Choroid plexus epithelial cell (primary cell): Measurements from ENCODE around the gene CELSR2.
A peak's percentile ranks its signal among the peaks of the same experiment; 100 is the strongest.

Source experiments
- DNase-seq: peaks from one replicate; pipeline ENCODE4 v3.0.0-alpha.2; 2010; ENCODE audit warnings: low read depth
- H3K4me3 ChIP-seq: 2 replicates; pipeline ENCODE4 v1.5.1; 2011; ENCODE audit warnings: low read depth, mild to moderate bottlenecking, control low read depth, low read length, moderate library complexity
- CTCF ChIP-seq: conservative IDR thresholded peaks from 2 replicates; pipeline ENCODE4 v1.5.1; 2011; ENCODE audit warnings: low read depth, mild to moderate bottlenecking, control low read depth, inconsistent platforms, low read length, moderate library complexity

Gene CELSR2

GRCh38 chr1:109240158-109241152 is 8.9 kb upstream of the CELSR2 start:
- no peak for TF ChIP-seq CTCF
- no peak overlapping the region for H3K4me3 ChIP-seq
- DNase-seq, result peak; percentile 79

GRCh38 chr1:109241344-109241743 is 8.0 kb upstream of the CELSR2 start:
- DNase-seq, result peak; percentile 13
- no peak overlapping the region for H3K4me3 ChIP-seq
- TF ChIP-seq CTCF, result no peak

- no peak for DNase-seq
- no peak for TF ChIP-seq CTCF
- no peak overlapping the region for H3K4me3 ChIP-seq
Measured at GRCh38 chr1:109241841-109242345, 7.4 kb upstream of the CELSR2 start.

- TF ChIP-seq CTCF, result no peak
- DNase-seq, result no peak
- no peak overlapping the region for H3K4me3 ChIP-seq
Measured at GRCh38 chr1:109242387-109242786, 7.0 kb upstream of the CELSR2 start.

GRCh38 chr1:109243221-109243620 is 6.1 kb upstream of the CELSR2 start:
- TF ChIP-seq CTCF, result no peak
- no peak for DNase-seq

GRCh38 chr1:109243860-109244552 is 5.3 kb upstream of the CELSR2 start:
- no peak for TF ChIP-seq CTCF
- H3K4me3 ChIP-seq, result no peak overlapping the region

More at GRCh38 chr1:109243221-109243620, 6.1 kb upstream of the CELSR2 start:
- H3K4me3 ChIP-seq, result no peak overlapping the region

More at GRCh38 chr1:109243860-109244552, 5.3 kb upstream of the CELSR2 start:
- DNase-seq, result no peak
